Measurements from ENCODE around the gene SLC6A12.

SLC6A12 gene

DNA sequence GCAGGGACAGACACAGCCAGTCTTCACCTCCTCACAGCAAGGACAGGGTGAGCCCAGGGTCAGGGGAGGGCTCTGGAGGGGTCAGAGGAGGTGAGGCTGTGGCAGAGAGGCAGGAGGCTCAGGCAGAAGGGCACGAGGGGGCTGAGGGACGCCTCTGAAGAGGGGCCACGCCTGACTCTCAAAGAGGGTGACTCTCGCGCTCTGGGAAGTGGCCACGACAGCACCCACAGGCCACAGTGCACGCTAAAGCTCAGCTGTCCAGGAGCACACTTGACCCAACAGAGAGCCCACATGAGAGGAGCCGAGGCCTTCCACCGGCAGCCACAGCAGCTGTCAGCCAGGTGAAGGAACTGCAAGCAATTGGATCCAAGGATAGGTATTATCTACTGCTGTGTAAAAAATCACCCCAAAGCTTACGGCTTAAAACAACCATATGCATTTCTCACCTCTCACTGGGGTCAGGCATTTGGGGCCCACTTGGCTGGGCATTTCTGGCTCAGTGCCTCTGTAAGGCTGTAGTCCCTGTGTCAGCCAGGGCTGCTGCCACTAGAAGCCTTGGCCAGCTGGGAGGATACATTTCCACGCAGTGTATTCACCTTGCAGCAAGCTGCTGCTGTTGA lies 27.8 kb downstream of the SLC6A12 start (continued):
- TF ChIP-seq ZNF544 (tag by site-specific recombination; IDR thresholded peaks at IDR 0.05) (no peak), SP2 (tag by site-specific recombination; IDR thresholded peaks at IDR 0.05) (no peak), ZFP69B (tag by site-specific recombination; IDR thresholded peaks at IDR 0.05) (no peak), ZNF266 (tag by site-specific recombination; IDR thresholded peaks at IDR 0.05; ENCODE audit: low read depth) (no peak), ZNF677 (tag by site-specific recombination; IDR thresholded peaks at IDR 0.05) (no peak), ZNF37A (tag by site-specific recombination; IDR thresholded peaks at IDR 0.05) (no peak), ZNF354C (tag by site-specific recombination; IDR thresholded peaks at IDR 0.05; ENCODE audit: borderline replicate concordance, low read depth) (no peak), GFI1B (tag by site-specific recombination; IDR thresholded peaks at IDR 0.05) (no peak), ZNF138 (tag by site-specific recombination; IDR thresholded peaks at IDR 0.05; ENCODE audit: borderline replicate concordance) (no peak), GLIS1 (tag by site-specific recombination; IDR thresholded peaks at IDR 0.05) (no peak), ZNF629 (tag by site-specific recombination; IDR thresholded peaks at IDR 0.05) (no peak)

DNA sequence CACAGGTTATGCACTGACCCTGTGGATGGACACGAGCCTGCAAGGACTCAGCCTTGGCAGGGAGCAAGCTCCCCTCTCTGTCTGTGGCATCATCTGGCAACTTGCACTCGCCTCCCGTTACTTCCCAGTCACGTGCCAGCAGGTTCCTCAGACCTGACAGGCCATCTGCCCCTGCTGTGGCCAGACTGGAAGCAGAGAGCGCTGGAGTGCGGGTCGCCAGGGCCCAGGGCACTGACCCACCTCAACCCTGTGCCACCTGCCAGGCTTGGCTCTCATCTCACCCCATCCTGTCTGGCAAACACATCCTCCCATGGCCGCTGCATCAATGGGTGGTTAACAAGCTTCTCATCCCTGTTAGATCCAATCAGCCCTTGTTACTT lies 28.4 kb downstream of the SLC6A12 start:
- no peak for TF ChIP-seq ZNF114 (tag by site-specific recombination; IDR thresholded peaks at IDR 0.05)
- TF ChIP-seq ZNF274 (IDR thresholded peaks at IDR 0.05; ENCODE audit: low read length): no peak
- no peak for TF ChIP-seq ZNF274 (tag by site-specific recombination; IDR thresholded peaks at IDR 0.05; ENCODE audit: borderline replicate concordance)
- no peak for TF ChIP-seq ZNF416 (tag by site-specific recombination; IDR thresholded peaks at IDR 0.05)
- TF ChIP-seq ZNF549 (tag by site-specific recombination; IDR thresholded peaks at IDR 0.05): no peak
- TF ChIP-seq KLF8 (tag by site-specific recombination; IDR thresholded peaks at IDR 0.05): no peak
- TF ChIP-seq, protein P1, sequence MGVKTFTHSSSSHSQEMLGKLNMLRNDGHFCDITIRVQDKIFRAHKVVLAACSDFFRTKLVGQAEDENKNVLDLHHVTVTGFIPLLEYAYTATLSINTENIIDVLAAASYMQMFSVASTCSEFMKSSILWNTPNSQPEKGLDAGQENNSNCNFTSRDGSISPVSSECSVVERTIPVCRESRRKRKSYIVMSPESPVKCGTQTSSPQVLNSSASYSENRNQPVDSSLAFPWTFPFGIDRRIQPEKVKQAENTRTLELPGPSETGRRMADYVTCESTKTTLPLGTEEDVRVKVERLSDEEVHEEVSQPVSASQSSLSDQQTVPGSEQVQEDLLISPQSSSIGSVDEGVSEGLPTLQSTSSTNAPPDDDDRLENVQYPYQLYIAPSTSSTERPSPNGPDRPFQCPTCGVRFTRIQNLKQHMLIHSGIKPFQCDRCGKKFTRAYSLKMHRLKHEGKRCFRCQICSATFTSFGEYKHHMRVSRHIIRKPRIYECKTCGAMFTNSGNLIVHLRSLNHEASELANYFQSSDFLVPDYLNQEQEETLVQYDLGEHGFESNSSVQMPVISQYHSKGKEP (tag by site-specific recombination; IDR thresholded peaks at IDR 0.05): no peak
- no peak for TF ChIP-seq ZNF777 (tag by site-specific recombination; IDR thresholded peaks at IDR 0.05; ENCODE audit: borderline replicate concordance)
- TF ChIP-seq, protein P2, sequence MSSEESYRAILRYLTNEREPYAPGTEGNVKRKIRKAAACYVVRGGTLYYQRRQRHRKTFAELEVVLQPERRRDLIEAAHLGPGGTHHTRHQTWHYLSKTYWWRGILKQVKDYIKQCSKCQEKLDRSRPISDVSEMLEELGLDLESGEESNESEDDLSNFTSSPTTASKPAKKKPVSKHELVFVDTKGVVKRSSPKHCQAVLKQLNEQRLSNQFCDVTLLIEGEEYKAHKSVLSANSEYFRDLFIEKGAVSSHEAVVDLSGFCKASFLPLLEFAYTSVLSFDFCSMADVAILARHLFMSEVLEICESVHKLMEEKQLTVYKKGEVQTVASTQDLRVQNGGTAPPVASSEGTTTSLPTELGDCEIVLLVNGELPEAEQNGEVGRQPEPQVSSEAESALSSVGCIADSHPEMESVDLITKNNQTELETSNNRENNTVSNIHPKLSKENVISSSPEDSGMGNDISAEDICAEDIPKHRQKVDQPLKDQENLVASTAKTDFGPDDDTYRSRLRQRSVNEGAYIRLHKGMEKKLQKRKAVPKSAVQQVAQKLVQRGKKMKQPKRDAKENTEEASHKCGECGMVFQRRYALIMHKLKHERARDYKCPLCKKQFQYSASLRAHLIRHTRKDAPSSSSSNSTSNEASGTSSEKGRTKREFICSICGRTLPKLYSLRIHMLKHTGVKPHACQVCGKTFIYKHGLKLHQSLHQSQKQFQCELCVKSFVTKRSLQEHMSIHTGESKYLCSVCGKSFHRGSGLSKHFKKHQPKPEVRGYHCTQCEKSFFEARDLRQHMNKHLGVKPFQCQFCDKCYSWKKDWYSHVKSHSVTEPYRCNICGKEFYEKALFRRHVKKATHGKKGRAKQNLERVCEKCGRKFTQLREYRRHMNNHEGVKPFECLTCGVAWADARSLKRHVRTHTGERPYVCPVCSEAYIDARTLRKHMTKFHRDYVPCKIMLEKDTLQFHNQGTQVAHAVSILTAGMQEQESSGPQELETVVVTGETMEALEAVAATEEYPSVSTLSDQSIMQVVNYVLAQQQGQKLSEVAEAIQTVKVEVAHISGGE (tag by site-specific recombination; conservative IDR thresholded peaks at IDR 0.05; ENCODE audit: low read depth): no peak
- TF ChIP-seq ZNF16 (tag by site-specific recombination; IDR thresholded peaks at IDR 0.05; ENCODE audit: low read depth): no peak
- TF ChIP-seq, protein P3, sequence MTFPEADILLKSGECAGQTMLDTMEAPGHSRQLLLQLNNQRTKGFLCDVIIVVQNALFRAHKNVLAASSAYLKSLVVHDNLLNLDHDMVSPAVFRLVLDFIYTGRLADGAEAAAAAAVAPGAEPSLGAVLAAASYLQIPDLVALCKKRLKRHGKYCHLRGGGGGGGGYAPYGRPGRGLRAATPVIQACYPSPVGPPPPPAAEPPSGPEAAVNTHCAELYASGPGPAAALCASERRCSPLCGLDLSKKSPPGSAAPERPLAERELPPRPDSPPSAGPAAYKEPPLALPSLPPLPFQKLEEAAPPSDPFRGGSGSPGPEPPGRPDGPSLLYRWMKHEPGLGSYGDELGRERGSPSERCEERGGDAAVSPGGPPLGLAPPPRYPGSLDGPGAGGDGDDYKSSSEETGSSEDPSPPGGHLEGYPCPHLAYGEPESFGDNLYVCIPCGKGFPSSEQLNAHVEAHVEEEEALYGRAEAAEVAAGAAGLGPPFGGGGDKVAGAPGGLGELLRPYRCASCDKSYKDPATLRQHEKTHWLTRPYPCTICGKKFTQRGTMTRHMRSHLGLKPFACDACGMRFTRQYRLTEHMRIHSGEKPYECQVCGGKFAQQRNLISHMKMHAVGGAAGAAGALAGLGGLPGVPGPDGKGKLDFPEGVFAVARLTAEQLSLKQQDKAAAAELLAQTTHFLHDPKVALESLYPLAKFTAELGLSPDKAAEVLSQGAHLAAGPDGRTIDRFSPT (tag by site-specific recombination; IDR thresholded peaks at IDR 0.05): no peak
- no peak for TF ChIP-seq ZNF544 (tag by site-specific recombination; IDR thresholded peaks at IDR 0.05)
- TF ChIP-seq, protein P4, sequence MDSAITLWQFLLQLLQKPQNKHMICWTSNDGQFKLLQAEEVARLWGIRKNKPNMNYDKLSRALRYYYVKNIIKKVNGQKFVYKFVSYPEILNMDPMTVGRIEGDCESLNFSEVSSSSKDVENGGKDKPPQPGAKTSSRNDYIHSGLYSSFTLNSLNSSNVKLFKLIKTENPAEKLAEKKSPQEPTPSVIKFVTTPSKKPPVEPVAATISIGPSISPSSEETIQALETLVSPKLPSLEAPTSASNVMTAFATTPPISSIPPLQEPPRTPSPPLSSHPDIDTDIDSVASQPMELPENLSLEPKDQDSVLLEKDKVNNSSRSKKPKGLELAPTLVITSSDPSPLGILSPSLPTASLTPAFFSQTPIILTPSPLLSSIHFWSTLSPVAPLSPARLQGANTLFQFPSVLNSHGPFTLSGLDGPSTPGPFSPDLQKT (IDR thresholded peaks at IDR 0.05; ENCODE audit: borderline replicate concordance, low read depth, low read length): no peak
- TF ChIP-seq ZNF521 (tag by site-specific recombination; IDR thresholded peaks at IDR 0.05): no peak
- no peak for TF ChIP-seq ZNF37A (tag by site-specific recombination; IDR thresholded peaks at IDR 0.05)
- H3K4me3 ChIP-seq (ENCODE audit: low read depth, low read length): no peak overlapping the region
- H3K4me1 ChIP-seq (ENCODE audit: control insufficient read depth, insufficient read depth, low read length): no peaks in the 10 kb centered on the region
- CTCF ChIA-PET: interaction anchor here (0.6 to 1.0 kb wide), 2 partner anchors 33 to 37 kb away, joined by 3 to 4 read pairs; no protein-coding TSS in a partner anchor
- no peaks in the 10 kb centered on the region for H3K9me3 ChIP-seq (ENCODE audit: control insufficient read depth, insufficient read depth, low read depth, low read length)
- no peaks in the 10 kb centered on the region for H3K36me3 ChIP-seq (ENCODE audit: control insufficient read depth in 2 of 2, insufficient read depth in 1 of 2, low read length in 2 of 2)
- POLR2A ChIA-PET: no interaction called here
- H3K27ac ChIP-seq (ENCODE audit: extremely low read depth, low read depth, low read length): no peak overlapping the region
